ENCODE data around the gene MOK. TPM values are rescaled to one million over a fixed set of nuclear protein-coding genes. Genes with fewer than 3 reads are reported as not detected.

The MOK gene
- total RNA-seq, 4 donors from 2014 or later, result 1.3 to 2.8 (median 2.3) TPM

- DNase-seq, result peak; percentile 40 to 78
- in situ Hi-C loops (cut with MboI; ENCODE audit: low sequenced_read_pairs in 4 of 4), result loop anchor here in 1 of 4 donors (25.0 kb wide), 3 partner anchors 183 to 558 kb away; partner anchors contain the start of genes ANKRD9, PPP2R5C and WDR20
Observed at GRCh38 chr14:102320033-102320660, 15.2 kb upstream of the MOK start.

DNA sequence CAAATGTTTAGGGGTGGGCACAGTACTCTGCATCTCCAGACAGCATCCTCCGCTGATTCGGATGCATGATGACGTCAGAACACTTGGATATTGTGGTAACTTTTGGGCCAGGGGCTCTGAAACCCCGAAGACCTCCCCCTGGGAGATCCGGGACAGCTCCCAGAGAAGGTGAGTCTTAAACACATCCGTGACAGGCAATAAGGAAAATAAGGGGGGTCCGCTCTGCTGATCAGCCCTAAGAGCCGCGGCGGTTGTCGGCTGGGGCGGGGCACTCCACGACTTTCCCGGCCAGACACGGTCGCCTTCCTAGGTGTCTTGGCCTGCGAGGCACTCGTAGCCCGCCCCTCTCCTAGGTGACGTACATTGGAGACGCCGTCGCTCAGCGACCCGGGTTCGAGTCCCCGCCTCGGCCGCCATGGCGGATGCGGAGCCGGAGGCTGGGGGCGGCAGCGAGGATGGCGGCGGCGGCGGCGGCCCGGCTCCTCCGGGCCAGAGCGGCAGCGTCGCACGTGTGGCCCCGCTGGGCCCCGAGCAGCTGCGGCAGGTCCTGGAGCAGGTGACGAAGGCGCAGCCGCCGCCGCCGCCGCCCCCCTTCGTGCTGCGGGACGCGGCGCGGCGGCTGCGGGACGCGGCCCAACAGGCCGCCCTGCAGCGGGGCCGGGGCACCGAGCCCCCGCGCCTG is 14.5 kb upstream of the MOK start, which contains the start of gene ZNF839:
TSS of gene ZNF839 (plus strand) at position 396 of the 682 bp plus-strand sequence. CDS start at position 416, 20 bp downstream.
- Histone ChIP-seq H3K27ac (peak within 1 kb of the TSS; percentile 92 to 99 (median 97)), H3K9me3 (no peaks in the 10 kb centered on the region), H3K4me1 (peaks cover 46 to 56% of the 10 kb centered on the region in 2 donors), H3K36me3 (no peaks in the 10 kb centered on the region), H3K27me3 (no peaks in the 10 kb centered on the region), H3K4me3 (peak within 1 kb of the TSS; percentile 64 to 72 (median 68))
- in situ Hi-C loops (cut with MboI; ENCODE audit: low sequenced_read_pairs in 4 of 4), result loop anchor here in 3 of 4 donors (10.0 to 25.0 kb wide), 7 partner anchors 85 to 557 kb away; partner anchors contain the start of genes DYNC1H1 (in 2 of the 3), ANKRD9 (in 1 of the 3), PPP2R5C (in 1 of the 3) and WDR20 (in 1 of the 3)
- peak; percentile 86 to 92 for DNase-seq
- intact Hi-C loops (cut with DNase I; ENCODE audit: low total_unique reads), result loop anchor here (1.0 to 5.0 kb wide), 11 partner anchors 43 to 1068 kb away; partner anchors contain the start of genes CINP, DYNC1H1, EIF5 and HSP90AA1
- TF ChIP-seq POLR2A (IDR thresholded peaks at IDR 0.05), result peak; percentile 48 to 68
- TF ChIP-seq, protein P1, sequence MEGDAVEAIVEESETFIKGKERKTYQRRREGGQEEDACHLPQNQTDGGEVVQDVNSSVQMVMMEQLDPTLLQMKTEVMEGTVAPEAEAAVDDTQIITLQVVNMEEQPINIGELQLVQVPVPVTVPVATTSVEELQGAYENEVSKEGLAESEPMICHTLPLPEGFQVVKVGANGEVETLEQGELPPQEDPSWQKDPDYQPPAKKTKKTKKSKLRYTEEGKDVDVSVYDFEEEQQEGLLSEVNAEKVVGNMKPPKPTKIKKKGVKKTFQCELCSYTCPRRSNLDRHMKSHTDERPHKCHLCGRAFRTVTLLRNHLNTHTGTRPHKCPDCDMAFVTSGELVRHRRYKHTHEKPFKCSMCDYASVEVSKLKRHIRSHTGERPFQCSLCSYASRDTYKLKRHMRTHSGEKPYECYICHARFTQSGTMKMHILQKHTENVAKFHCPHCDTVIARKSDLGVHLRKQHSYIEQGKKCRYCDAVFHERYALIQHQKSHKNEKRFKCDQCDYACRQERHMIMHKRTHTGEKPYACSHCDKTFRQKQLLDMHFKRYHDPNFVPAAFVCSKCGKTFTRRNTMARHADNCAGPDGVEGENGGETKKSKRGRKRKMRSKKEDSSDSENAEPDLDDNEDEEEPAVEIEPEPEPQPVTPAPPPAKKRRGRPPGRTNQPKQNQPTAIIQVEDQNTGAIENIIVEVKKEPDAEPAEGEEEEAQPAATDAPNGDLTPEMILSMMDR (IDR thresholded peaks at IDR 0.05 in 4 of 5, conservative IDR thresholded peaks at IDR 0.05 in 1 of 5), result peak in 1 of 5 experiments; percentile 9
- ATAC-seq, result peak; percentile 56 to 62

More at GRCh38 chr14:102320033-102320660, 15.2 kb upstream of the MOK start:
- Histone ChIP-seq H3K9me3 (no peaks in the 10 kb centered on the region), H3K36me3 (no peaks in the 10 kb centered on the region), H3K4me3 (peak overlapping the region; percentile 64 to 72 (median 68)), H3K4me1 (peaks cover 43 to 51% of the 10 kb centered on the region in 2 donors), H3K27ac (peak overlapping the region; percentile 92 to 99 (median 97)), H3K27me3 (no peaks in the 10 kb centered on the region)
- ATAC-seq, result peak; percentile 17 to 23
- TF ChIP-seq, protein P1 (IDR thresholded peaks at IDR 0.05 in 4 of 5, conservative IDR thresholded peaks at IDR 0.05 in 1 of 5), result no peak
- TF ChIP-seq POLR2A (IDR thresholded peaks at IDR 0.05), result no peak
- intact Hi-C loops (cut with DNase I; ENCODE audit: low total_unique reads), result no loop called here

- Histone ChIP-seq H3K27ac (peak overlapping the region; percentile 92 to 99 (median 97)), H3K4me1 (peaks cover 49 to 57% of the 10 kb centered on the region in 2 donors), H3K27me3 (no peaks in the 10 kb centered on the region), H3K4me3 (peak overlapping the region; percentile 64 to 72 (median 68)), H3K36me3 (no peaks in the 10 kb centered on the region), H3K9me3 (no peaks in the 10 kb centered on the region)
- in situ Hi-C loops (cut with MboI; ENCODE audit: low sequenced_read_pairs in 4 of 4) (loop anchor here in 3 of 4 donors (10.0 to 25.0 kb wide), 7 partner anchors 84 to 557 kb away; partner anchors contain the start of genes DYNC1H1 (in 2 of the 3), ANKRD9 (in 1 of the 3), PPP2R5C (in 1 of the 3) and WDR20 (in 1 of the 3)), intact Hi-C loops (cut with DNase I; ENCODE audit: low total_unique reads) (loop anchor here (1.0 to 5.0 kb wide), 11 partner anchors 44 to 1068 kb away; partner anchors contain the start of genes CINP, DYNC1H1, EIF5 and HSP90AA1)
- TF ChIP-seq, protein P1 (IDR thresholded peaks at IDR 0.05 in 4 of 5, conservative IDR thresholded peaks at IDR 0.05 in 1 of 5), result no peak
- no peak for TF ChIP-seq POLR2A (IDR thresholded peaks at IDR 0.05)
- no peak for ATAC-seq
- DNase-seq, result peak in 1 of 2 donors; percentile 33
Observed at GRCh38 chr14:102318781-102319276, 13.9 kb upstream of the MOK start.

DNA sequence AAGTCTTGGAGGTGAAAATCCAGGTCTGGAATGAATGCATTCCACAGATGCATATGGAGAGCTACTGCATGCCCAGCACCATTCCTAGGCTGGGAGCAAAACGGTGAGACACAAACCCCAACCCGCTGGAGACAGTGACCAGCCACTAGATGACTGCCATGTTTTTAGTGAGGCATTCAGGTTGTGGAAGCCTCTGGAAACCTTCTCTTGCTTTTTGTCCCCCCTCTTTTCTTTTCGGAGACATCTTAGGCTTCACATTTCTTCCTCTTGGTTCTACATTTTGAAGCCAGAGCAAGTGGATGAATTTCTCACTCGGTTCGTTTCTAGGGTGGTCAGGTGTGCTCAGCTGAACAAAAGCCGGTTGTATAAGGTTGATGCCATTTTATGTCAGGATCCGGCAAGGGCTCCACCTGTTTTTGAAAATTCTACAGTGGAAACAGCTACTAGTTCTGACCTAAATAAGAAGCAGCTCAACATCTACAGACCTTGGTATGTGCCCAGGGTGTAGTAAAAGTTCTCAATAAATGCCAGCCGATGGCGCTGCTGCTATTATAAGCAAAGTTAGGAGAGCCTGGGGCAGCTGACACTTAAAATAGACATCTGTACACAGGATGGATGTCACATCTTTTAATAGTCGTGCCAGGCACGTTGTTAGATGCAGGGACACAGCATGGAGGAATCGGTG is 12.7 kb upstream of the MOK start:
- in situ Hi-C loops (cut with MboI; ENCODE audit: low sequenced_read_pairs in 4 of 4), result loop anchor here in 3 of 4 donors (10.0 to 25.0 kb wide), 7 partner anchors 83 to 555 kb away; partner anchors contain the start of genes DYNC1H1 (in 2 of the 3), ANKRD9 (in 1 of the 3), PPP2R5C (in 1 of the 3) and WDR20 (in 1 of the 3)
- intact Hi-C loops (cut with DNase I; ENCODE audit: low total_unique reads), result loop anchor here (2.0 to 5.0 kb wide), 10 partner anchors 45 to 1070 kb away; partner anchors contain the start of genes CINP, DYNC1H1, EIF5 and HSP90AA1
- peaks cover 50 to 51% of the 10 kb centered on the region in 2 donors for H3K4me1 ChIP-seq
- H3K36me3 ChIP-seq, result no peaks in the 10 kb centered on the region
- TF ChIP-seq, protein P1 (IDR thresholded peaks at IDR 0.05 in 4 of 5, conservative IDR thresholded peaks at IDR 0.05 in 1 of 5), result peak in 1 of 5 experiments; percentile 13
- peak; percentile 48 to 66 for TF ChIP-seq POLR2A (IDR thresholded peaks at IDR 0.05)
- ATAC-seq (peak; percentile 63 to 66), DNase-seq (peak; percentile 74 to 88)
- H3K27me3 ChIP-seq, result no peaks in the 10 kb centered on the region
- H3K4me3 ChIP-seq, result peak overlapping the region; percentile 51 to 66 (median 63)
- no peaks in the 10 kb centered on the region for H3K9me3 ChIP-seq
- peak overlapping the region; percentile 92 to 99 (median 97) for H3K27ac ChIP-seq
